ENCODE data around the gene CIT. TPM values are rescaled to one million over a fixed set of nuclear protein-coding genes. Genes with fewer than 3 reads are reported as not detected.
"Not testable (repeated sequence)": the region's sequence is repeated elsewhere in the genome, so short reads cannot be mapped to it uniquely, and the experiment has no call there.

Gene CIT
- polyA plus RNA-seq, 4 donors = 12.2 to 22.2 (median 17.8) TPM

GRCh38 chr12:119746169-119746568 lies 131.0 kb downstream of the CIT start:
- no peak for DNase-seq (ENCODE audit: low read depth in 4 of 4, low spot score in 3 of 4)

GRCh38 chr12:119744900-119745606 lies 132.1 kb downstream of the CIT start:
- no peak for DNase-seq (ENCODE audit: low read depth in 4 of 4, low spot score in 3 of 4)

GRCh38 chr12:119742700-119743099 lies 134.4 kb downstream of the CIT start:
- no peak for DNase-seq (ENCODE audit: low read depth in 4 of 4, low spot score in 3 of 4)

GRCh38 chr12:119740830-119741229 lies 136.3 kb downstream of the CIT start:
- DNase-seq (ENCODE audit: low read depth in 4 of 4, low spot score in 3 of 4) = no peak

- DNase-seq (ENCODE audit: low read depth in 4 of 4, low spot score in 3 of 4) = no peak
Measured at GRCh38 chr12:119735079-119735478, 142.0 kb downstream of the CIT start.

- no peak for DNase-seq (ENCODE audit: low read depth in 4 of 4, low spot score in 3 of 4)
Measured at GRCh38 chr12:119730381-119730780, 146.7 kb downstream of the CIT start.

GRCh38 chr12:119729871-119730270 lies 147.2 kb downstream of the CIT start:
- DNase-seq (ENCODE audit: low read depth in 4 of 4, low spot score in 3 of 4) = no peak

GRCh38 chr12:119728444-119728745 lies 148.7 kb downstream of the CIT start:
- no peak for DNase-seq (ENCODE audit: low read depth in 4 of 4, low spot score in 3 of 4)

GRCh38 chr12:119727600-119728443 lies 149.3 kb downstream of the CIT start:
- DNase-seq (ENCODE audit: low read depth in 4 of 4, low spot score in 3 of 4) = no peak

- no peak for DNase-seq (ENCODE audit: low read depth in 4 of 4, low spot score in 3 of 4)
Measured at GRCh38 chr12:119725523-119725922, 151.6 kb downstream of the CIT start.

GRCh38 chr12:119721306-119721705 lies 155.8 kb downstream of the CIT start:
- DNase-seq (ENCODE audit: low read depth in 4 of 4, low spot score in 3 of 4) = no peak

- DNase-seq (ENCODE audit: low read depth in 4 of 4, low spot score in 3 of 4) = no peak
Measured at GRCh38 chr12:119720349-119720748, 156.8 kb downstream of the CIT start.

- DNase-seq (ENCODE audit: low read depth in 4 of 4, low spot score in 3 of 4) = no peak
Measured at GRCh38 chr12:119718141-119718540, 159.0 kb downstream of the CIT start.

- DNase-seq (ENCODE audit: low read depth in 4 of 4, low spot score in 3 of 4) = no peak
Measured at GRCh38 chr12:119715268-119715620, 161.9 kb downstream of the CIT start.

GRCh38 chr12:119714614-119715267 lies 162.4 kb downstream of the CIT start:
- DNase-seq (ENCODE audit: low read depth in 4 of 4, low spot score in 3 of 4) = no peak

- DNase-seq (ENCODE audit: low read depth in 4 of 4, low spot score in 3 of 4) = no peak
Measured at GRCh38 chr12:119713551-119714031, 163.5 kb downstream of the CIT start.

GRCh38 chr12:119712721-119713120 lies 164.4 kb downstream of the CIT start:
- DNase-seq (ENCODE audit: low read depth in 4 of 4, low spot score in 3 of 4) = no peak

GRCh38 chr12:119711693-119712092 lies 165.4 kb downstream of the CIT start:
- DNase-seq (ENCODE audit: low read depth in 4 of 4, low spot score in 3 of 4) = no peak

GRCh38 chr12:119710965-119711551 lies 166.1 kb downstream of the CIT start:
- no peak for DNase-seq (ENCODE audit: low read depth in 4 of 4, low spot score in 3 of 4)

GRCh38 chr12:119710374-119710964 lies 166.7 kb downstream of the CIT start:
- DNase-seq (ENCODE audit: low read depth in 4 of 4, low spot score in 3 of 4) = peak in 2 of 4 donors; percentile 44 to 67

- not testable (repeated sequence) for DNase-seq (ENCODE audit: low read depth in 4 of 4, low spot score in 3 of 4)
Measured at GRCh38 chr12:119706427-119706826, 170.7 kb downstream of the CIT start.
